HUDEP-2 (cell line): ENCODE measurements around the gene VSNL1.

ENCODE experiments used
- DNase-seq, 76 experiments: peaks; one replicate each; lab custom pipeline; 2025; ENCODE audit not compliant: unreplicated experiment in 76 of 76; lab: John Stamatoyannopoulos, UW

The VSNL1 gene

GRCh38 chr2:17638196-17638743 is 97.8 kb downstream of the VSNL1 start:
- DNase-seq, result no peak

- DNase-seq, result no peak
These were observed 99.9 kb downstream of the VSNL1 start for GRCh38 chr2:17640406-17640805.

- DNase-seq, result peak in 25 of 76 experiments; percentile 1 to 61 (median 16)
These were observed 102.6 kb downstream of the VSNL1 start for GRCh38 chr2:17643031-17643615.

GRCh38 chr2:17644997-17645720 is 104.7 kb downstream of the VSNL1 start:
- peak in 1 of 76 experiments; percentile 4 for DNase-seq

GRCh38 chr2:17646081-17646554 is 105.6 kb downstream of the VSNL1 start:
- peak in 32 of 76 experiments; percentile 5 to 62 (median 34) for DNase-seq

- DNase-seq, result no peak
These were observed 106.6 kb downstream of the VSNL1 start for GRCh38 chr2:17646838-17647701.

GRCh38 chr2:17648581-17648980 is 108.1 kb downstream of the VSNL1 start:
- no peak for DNase-seq

- no peak for DNase-seq
These were observed 108.5 kb downstream of the VSNL1 start for GRCh38 chr2:17649026-17649425.

GRCh38 chr2:17652681-17653394 is 112.3 kb downstream of the VSNL1 start:
- no peak for DNase-seq

- no peak for DNase-seq
These were observed 117.3 kb downstream of the VSNL1 start for GRCh38 chr2:17657759-17658158.

- DNase-seq, result no peak
These were observed 117.9 kb downstream of the VSNL1 start for GRCh38 chr2:17658251-17658843.

GRCh38 chr2:17660219-17660618 is 119.7 kb downstream of the VSNL1 start:
- no peak for DNase-seq

GRCh38 chr2:17661460-17661859 is 121.0 kb downstream of the VSNL1 start:
- DNase-seq, result no peak

- no peak for DNase-seq
These were observed 122.2 kb downstream of the VSNL1 start for GRCh38 chr2:17662723-17663122.

- no peak for DNase-seq
These were observed 124.0 kb downstream of the VSNL1 start for GRCh38 chr2:17664534-17664933.

- no peak for DNase-seq
These were observed 127.4 kb downstream of the VSNL1 start for GRCh38 chr2:17667898-17668297.

GRCh38 chr2:17672583-17673317 is 132.3 kb downstream of the VSNL1 start:
- DNase-seq, result no peak

GRCh38 chr2:17674817-17675216 is 134.3 kb downstream of the VSNL1 start:
- DNase-seq, result no peak

- DNase-seq, result no peak
These were observed 139.6 kb downstream of the VSNL1 start for GRCh38 chr2:17680119-17680518.
